Pancreas (tissue), 10 donors: ENCODE measurements around the gene KCNH1. TPM values are rescaled to one million over a fixed set of nuclear protein-coding genes. Genes with fewer than 3 reads are reported as not detected.
A peak's percentile ranks its signal among the peaks of the same experiment; 100 is the strongest.
"Not testable (repeated sequence)": the region's sequence is repeated elsewhere in the genome, so short reads cannot be mapped to it uniquely, and the experiment has no call there.

Experiments
- ATAC-seq, 4 donors: fragments of 200-7000 bp; cut with Tn5 transposase; one replicate each; pipeline versions ENCODE4 v1.8.0 to v1.9.1; 2020; ENCODE audit warnings: mild to moderate bottlenecking in 4 of 4, moderate library complexity in 4 of 4
- DNase-seq, 6 donors: peaks; one replicate each; pipeline ENCODE4 v3.0.0-alpha.2; 2020
- FAIRE-seq: peaks from 2 replicates; lab custom pipeline; 2012; peaks lifted over from hg19 to GRCh38; lab: Jason Lieb, UNC
- H3K27ac ChIP-seq, 4 donors: fragments of 200-600 bp; sonication (generic); 1 replicate in 3 of 4; 2 replicates in 1 of 4; pipeline versions ENCODE4 v1.5.0 to v1.8.0; 2020
- H3K27me3 ChIP-seq, 4 donors: fragments of 200-600 bp; one replicate each; pipeline ENCODE4 v1.8.0; 2021
- H3K36me3 ChIP-seq, 3 donors: fragments of 200-600 bp; sonication (generic) in 1 of 3; one replicate each; pipeline versions ENCODE4 v1.5.0 to v1.8.0; 2020 to 2021
- H3K4me1 ChIP-seq, 3 donors: fragments of 200-600 bp; one replicate each; pipeline ENCODE4 v1.8.0; 2021
- H3K4me3 ChIP-seq, 4 donors: fragments of 200-600 bp; sonication (generic) in 2 of 4; one replicate each; pipeline versions ENCODE4 v1.5.0 to v1.8.0; 2020 to 2021
- H3K9me3 ChIP-seq, 4 donors: fragments of 200-600 bp; one replicate each; pipeline ENCODE4 v1.8.0; 2021
- WGBS, 2 donors: extraction: QIAGEN DNeasy Blood & Tissue Kit; methylation state at CpG; one replicate each; pipeline ENCODE4 v1.1.7; 2013; 5-methylcytosine and 5-hydroxymethylcytosine counted together
- intact Hi-C, 3 donors: fragments of 100-400 bp; cut with DNase I; formaldehyde crosslinking; loops; one replicate each; pipeline versions ENCODE4 v1.11.1 to v1.14.2; 2022
- polyA plus RNA-seq, 2 donors: library from polyadenylated mRNA; stranded (reverse); fragments of 200-250 nt; gene quantifications; one replicate each; pipeline ENCODE4 v1.2.3, GENCODE V29; 2013
- total RNA-seq, 6 donors: library from RNA; stranded (reverse); fragmentation: NEBNext Ultra II Directional in 4 of 6; extraction: Animal tissue kit (Norgen Biotek cat#: 25700) in 4 of 6; gene quantifications; one replicate each; pipeline versions ENCODE4 v1.2.1 to v1.2.4, GENCODE V29; 2021 to 2023
- TF ChIP-seq, protein P1 (sequence below), 4 donors: fragments of 200-600 bp; sonication (generic) in 3 of 4; IDR thresholded peaks; one replicate each; pipeline versions ENCODE4 v1.5.0 to v1.8.0; 2021; ENCODE audit warnings: antibody characterized with exemption in 4 of 4
- donor health status: healthy with polysubstance abuse.
- donor health status: DM: no; HTN: no; CAD: no; lungs with moderate emphysema.
- donor health status: DM: no; HTN: no; CAD: no.
- donor health status: control.
- donor health status: control.
- donor health status: Bipolar disorder and iron deficiency.
- donor health status: DM: yes; HTN: yes; CAD: no.
- donor health status: DM: no; HTN: no; CAD: no.
- donor health status: DM: no; HTN: no; CAD: no.
- donor health status: DM: yes; HTN: yes; CAD: no.

The KCNH1 gene
- total and polyA plus RNA-seq, 8 donors, result 0.24 to 0.61 (median 0.36) TPM

DNA sequence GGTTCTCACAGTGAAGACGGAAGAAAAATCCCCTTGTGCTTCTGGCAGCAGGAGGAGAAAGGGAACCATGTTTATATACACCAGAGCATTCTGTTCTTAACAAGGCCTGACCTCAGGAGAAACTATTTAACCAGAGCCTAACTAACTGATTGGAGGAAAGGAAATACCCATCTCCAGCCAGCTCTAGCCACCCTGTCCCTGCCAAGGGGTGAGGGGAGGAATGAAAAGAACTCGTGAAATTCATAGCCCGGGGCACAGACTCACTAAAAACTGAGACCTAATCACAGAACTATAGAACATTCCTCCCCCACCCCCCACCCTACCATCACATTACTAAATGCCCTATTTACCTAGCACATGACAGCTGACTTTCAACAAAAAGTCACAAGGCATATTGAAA is 65.0 kb downstream of the KCNH1 start:
- ATAC-seq (no peak), DNase-seq (no peak), FAIRE-seq (no peak)
- no peaks in the 10 kb centered on the region for H3K36me3 ChIP-seq
- no peak overlapping the region for H3K4me3 ChIP-seq
- WGBS, 2 donors, result 54 to 63% methylated on average over 3 of the region's 3 CpGs
- no peaks in the 10 kb centered on the region for H3K9me3 ChIP-seq
- intact Hi-C loops, result no loop called here
- H3K4me1 ChIP-seq, result no peaks in the 10 kb centered on the region
- no peaks in the 10 kb centered on the region for H3K27me3 ChIP-seq
- H3K27ac ChIP-seq, result no peak overlapping the region
- TF ChIP-seq, protein P1, sequence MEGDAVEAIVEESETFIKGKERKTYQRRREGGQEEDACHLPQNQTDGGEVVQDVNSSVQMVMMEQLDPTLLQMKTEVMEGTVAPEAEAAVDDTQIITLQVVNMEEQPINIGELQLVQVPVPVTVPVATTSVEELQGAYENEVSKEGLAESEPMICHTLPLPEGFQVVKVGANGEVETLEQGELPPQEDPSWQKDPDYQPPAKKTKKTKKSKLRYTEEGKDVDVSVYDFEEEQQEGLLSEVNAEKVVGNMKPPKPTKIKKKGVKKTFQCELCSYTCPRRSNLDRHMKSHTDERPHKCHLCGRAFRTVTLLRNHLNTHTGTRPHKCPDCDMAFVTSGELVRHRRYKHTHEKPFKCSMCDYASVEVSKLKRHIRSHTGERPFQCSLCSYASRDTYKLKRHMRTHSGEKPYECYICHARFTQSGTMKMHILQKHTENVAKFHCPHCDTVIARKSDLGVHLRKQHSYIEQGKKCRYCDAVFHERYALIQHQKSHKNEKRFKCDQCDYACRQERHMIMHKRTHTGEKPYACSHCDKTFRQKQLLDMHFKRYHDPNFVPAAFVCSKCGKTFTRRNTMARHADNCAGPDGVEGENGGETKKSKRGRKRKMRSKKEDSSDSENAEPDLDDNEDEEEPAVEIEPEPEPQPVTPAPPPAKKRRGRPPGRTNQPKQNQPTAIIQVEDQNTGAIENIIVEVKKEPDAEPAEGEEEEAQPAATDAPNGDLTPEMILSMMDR (IDR thresholded peaks at IDR 0.05), result no peak

DNA sequence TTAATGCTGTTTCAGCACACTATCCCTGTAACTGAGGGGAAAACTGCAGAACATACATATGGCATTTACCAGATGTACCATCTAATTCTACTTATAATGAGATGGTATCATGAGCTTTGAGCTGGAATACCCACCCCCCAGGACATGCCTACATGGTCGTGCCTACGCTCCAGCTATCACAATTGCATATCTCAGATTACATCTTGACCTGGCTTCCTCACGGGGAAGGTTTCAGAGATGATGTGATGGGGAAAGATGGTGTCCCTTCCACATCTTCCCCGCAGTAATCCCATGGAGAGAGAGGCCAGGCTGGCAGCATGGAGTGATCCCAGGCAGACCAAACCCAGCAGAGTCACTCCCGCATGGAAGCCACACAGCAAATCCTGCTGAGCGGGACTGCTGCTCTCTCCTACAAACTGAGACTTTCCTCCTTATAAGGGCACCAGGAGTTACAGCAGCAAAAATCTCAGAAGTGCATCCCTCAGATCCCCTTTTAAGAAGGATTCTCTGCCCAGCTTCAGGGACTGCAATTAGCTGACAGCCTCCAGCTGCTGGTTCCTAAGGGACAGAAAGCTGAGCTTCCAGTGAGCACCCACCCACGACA is 67.1 kb downstream of the KCNH1 start:
- DNase-seq (no peak), ATAC-seq (no peak), FAIRE-seq (no peak)
- Histone ChIP-seq H3K36me3 (no peaks in the 10 kb centered on the region), H3K4me3 (no peak overlapping the region), H3K27me3 (no peaks in the 10 kb centered on the region), H3K9me3 (no peaks in the 10 kb centered on the region), H3K4me1 (no peaks in the 10 kb centered on the region), H3K27ac (no peak overlapping the region)
- intact Hi-C loops, result no loop called here
- 54 to 60% methylated on average over 7 of the region's 7 CpGs for WGBS, 2 donors
- TF ChIP-seq, protein P1 (IDR thresholded peaks at IDR 0.05), result no peak

DNA sequence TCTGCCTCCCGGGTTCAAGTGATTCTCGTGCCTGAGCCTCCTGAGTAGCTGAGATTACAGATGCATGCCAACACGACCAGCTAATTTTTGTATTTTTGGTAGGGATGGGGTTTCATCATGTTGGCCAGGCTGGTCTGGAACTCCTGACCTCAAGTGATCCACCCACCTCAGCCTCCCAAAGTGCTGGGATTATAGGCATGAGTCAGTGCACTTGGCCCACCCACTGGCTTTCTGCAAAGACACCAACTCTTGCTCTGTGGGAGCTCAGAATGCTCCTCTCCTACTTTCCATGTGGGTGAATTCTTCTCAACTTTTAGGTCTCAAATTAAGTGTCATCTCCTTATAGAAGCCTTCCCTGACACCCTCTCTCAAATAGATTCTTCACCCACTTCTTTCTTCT is 92.1 kb downstream of the KCNH1 start:
- not testable (repeated sequence) for FAIRE-seq, DNase-seq
- WGBS, 2 donors, result 29 to 37% methylated on average over 3 of the region's 3 CpGs

DNA sequence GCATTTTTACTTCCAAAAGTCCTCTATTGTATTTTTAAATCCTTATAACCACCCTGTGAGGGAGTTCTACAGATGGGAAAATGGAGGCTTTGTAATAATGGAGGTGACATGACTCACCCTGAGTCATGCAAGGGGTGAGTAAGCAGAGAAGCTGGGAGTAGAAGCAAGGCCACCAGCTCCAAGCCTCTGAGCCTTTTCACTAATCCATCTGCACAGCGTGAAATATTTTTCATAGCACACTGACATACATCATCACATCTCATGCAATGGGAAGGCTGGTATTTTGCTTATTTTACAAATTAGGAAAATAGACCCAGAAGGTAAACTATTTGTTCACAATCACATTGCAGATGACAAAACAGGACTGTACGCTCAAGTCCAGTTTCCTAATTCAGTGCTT is 96.9 kb downstream of the KCNH1 start:
- ATAC-seq (peak in 1 of 4 donors; percentile 56), DNase-seq (no peak), FAIRE-seq (no peak)
- Histone ChIP-seq H3K27me3 (no peaks in the 10 kb centered on the region), H3K9me3 (no peaks in the 10 kb centered on the region), H3K4me1 (no peaks in the 10 kb centered on the region), H3K4me3 (no peak overlapping the region), H3K27ac (no peak overlapping the region), H3K36me3 (no peaks in the 10 kb centered on the region)
- intact Hi-C loops, result no loop called here
- TF ChIP-seq, protein P1 (IDR thresholded peaks at IDR 0.05), result no peak
- WGBS, 2 donors, result 68 to 71% methylated on average over 2 of the region's 2 CpGs

More for the DNA sequence above, 92.1 kb downstream of the KCNH1 start:
- ATAC-seq, intact Hi-C loops, H3K27me3 ChIP-seq, H3K9me3 ChIP-seq, H3K36me3 ChIP-seq, H3K4me3 ChIP-seq, H3K4me1 ChIP-seq, H3K27ac ChIP-seq: not testable (repeated sequence)

DNA sequence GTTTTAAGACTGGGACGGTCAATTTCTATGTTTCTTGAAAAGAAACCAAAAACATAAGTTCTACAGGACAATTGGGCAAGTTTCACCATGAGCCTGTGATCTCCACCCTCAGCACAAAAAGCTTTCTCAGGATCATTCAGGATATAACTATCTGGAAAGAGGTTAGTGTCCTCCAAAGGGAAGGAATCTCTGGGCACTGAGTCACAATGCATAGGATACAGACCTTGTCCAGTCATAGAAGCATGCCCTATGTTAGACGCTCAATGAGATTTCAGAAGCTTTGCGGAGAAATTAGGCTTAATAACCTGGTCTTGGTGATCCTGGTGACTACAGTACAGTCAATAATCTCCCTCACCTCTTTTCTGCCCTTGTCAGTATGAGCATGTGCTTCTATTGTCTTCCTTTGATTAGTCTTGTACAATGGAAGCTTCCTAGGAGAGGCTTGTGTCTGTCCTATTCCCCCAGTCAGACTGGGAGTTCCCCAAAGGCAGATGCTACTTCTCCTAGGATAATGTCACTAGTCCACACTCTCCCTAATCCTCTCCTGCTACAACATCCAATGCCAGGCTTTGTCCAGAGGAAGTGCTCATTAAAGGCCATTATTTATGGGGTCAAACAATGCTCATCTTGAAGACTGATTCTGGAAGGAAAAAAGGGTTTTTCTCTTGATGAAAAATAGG is 97.4 kb downstream of the KCNH1 start:
- 81 to 89% methylated on average over 3 of the region's 3 CpGs for WGBS, 2 donors
- ATAC-seq (no peak), FAIRE-seq (no peak), DNase-seq (no peak)
- Histone ChIP-seq H3K36me3 (no peaks in the 10 kb centered on the region), H3K27me3 (no peaks in the 10 kb centered on the region), H3K4me1 (no peaks in the 10 kb centered on the region), H3K4me3 (no peak overlapping the region), H3K9me3 (no peaks in the 10 kb centered on the region), H3K27ac (no peak overlapping the region)
- intact Hi-C loops, result no loop called here
- TF ChIP-seq, protein P1 (IDR thresholded peaks at IDR 0.05), result no peak
